ENCODE data around the gene DRC7. TPM values are rescaled to one million over a fixed set of nuclear protein-coding genes. Genes with fewer than 3 reads are reported as not detected.
"Not testable (repeated sequence)": the region's sequence is repeated elsewhere in the genome, so short reads cannot be mapped to it uniquely, and the experiment has no call there.

The DRC7 gene
- total and polyA plus RNA-seq, 7 donors: not detected

- 83 to 86% methylated on average over 12 of the region's 12 CpGs for WGBS, 2 donors
- intact Hi-C loops (cut with DNase I): no loop called here
- no peaks in the 10 kb centered on the region for H3K9me3 ChIP-seq
- no peaks in the 10 kb centered on the region for H3K27me3 ChIP-seq
- no peak overlapping the region for H3K27ac ChIP-seq
- H3K36me3 ChIP-seq: peaks cover 0 to 50% (median 25%) of the 10 kb centered on the region in 4 donors
- no peaks in the 10 kb centered on the region for H3K4me1 ChIP-seq
- no peak overlapping the region for H3K4me3 ChIP-seq
- TF ChIP-seq POLR2A (IDR thresholded peaks at IDR 0.05) (no peak), EP300 (IDR thresholded peaks at IDR 0.05) (no peak), CTCF (IDR thresholded peaks at IDR 0.05) (no peak), POLR2AphosphoS5 (IDR thresholded peaks at IDR 0.05) (no peak)
- DNase-seq: no peak
These were observed 80.2 kb downstream of the DRC7 start for GRCh38 chr16:57774705-57775285.

DNA sequence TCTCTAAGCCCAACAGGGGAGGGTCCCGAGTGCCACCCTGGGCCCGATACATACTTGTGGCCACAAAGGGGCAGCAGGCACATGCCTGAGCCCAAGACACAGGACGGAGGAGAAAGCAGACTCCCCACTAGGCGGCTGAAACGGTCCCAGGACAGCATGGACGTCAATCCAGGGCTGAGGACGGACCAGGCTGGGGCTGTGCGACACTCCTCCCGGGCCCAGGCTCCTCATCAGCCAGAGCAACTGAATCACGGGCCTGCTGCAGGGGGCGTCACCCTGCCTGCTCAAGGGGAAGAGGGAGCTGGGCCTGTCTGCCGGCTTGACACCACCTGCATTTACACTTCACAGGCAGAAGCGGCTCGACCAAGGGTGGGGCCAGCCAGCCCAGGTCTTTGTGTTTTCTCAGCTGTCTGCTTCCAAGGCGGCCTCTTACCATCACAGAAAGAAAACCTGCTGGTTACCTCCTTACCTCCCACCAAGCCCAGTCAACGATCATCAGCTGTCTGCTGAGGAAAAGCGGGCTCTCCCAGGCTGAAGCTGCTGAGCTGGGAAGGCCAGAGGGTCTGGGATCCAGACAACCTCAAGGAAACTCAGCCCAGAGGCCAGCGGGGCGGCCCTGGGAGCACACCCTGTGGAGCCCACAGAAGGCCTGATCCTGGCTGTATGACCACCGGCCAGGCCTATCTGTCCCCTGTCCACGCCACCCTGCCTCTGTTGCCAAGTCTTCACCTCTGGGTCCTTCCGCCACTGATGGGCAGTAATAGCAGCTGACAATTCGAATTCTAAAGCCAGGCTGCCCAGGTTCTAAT, 81.3 kb downstream of the DRC7 start:
- Histone ChIP-seq H3K36me3 (peaks cover 0 to 40% (median 16%) of the 10 kb centered on the region in 4 donors), H3K4me3 (no peak overlapping the region), H3K9me3 (no peaks in the 10 kb centered on the region), H3K4me1 (no peaks in the 10 kb centered on the region), H3K27ac (no peak overlapping the region), H3K27me3 (no peaks in the 10 kb centered on the region)
- intact Hi-C loops (cut with DNase I): no loop called here
- DNase-seq: no peak
- TF ChIP-seq EP300 (IDR thresholded peaks at IDR 0.05) (no peak), CTCF (IDR thresholded peaks at IDR 0.05) (no peak), POLR2A (IDR thresholded peaks at IDR 0.05) (no peak), POLR2AphosphoS5 (IDR thresholded peaks at IDR 0.05) (no peak)
- 37 to 66% methylated on average over 23 of the region's 23 CpGs for WGBS, 2 donors

- no peak overlapping the region for H3K4me3 ChIP-seq
- no peak for DNase-seq
- intact Hi-C loops (cut with DNase I): no loop called here
- TF ChIP-seq POLR2AphosphoS5 (IDR thresholded peaks at IDR 0.05): no peak
- TF ChIP-seq POLR2A (IDR thresholded peaks at IDR 0.05): no peak
- TF ChIP-seq EP300 (IDR thresholded peaks at IDR 0.05): no peak
- no peak for TF ChIP-seq CTCF (IDR thresholded peaks at IDR 0.05)
- H3K27me3 ChIP-seq: no peaks in the 10 kb centered on the region
- no peaks in the 10 kb centered on the region for H3K4me1 ChIP-seq
- H3K27ac ChIP-seq: no peak overlapping the region
- H3K36me3 ChIP-seq: peaks cover 0 to 27% (median 15%) of the 10 kb centered on the region in 4 donors
- no peaks in the 10 kb centered on the region for H3K9me3 ChIP-seq
- WGBS, 2 donors: 89% methylated on average over 5 of the region's 5 CpGs
These were observed 84.1 kb downstream of the DRC7 start for GRCh38 chr16:57778658-57779057.

DNA sequence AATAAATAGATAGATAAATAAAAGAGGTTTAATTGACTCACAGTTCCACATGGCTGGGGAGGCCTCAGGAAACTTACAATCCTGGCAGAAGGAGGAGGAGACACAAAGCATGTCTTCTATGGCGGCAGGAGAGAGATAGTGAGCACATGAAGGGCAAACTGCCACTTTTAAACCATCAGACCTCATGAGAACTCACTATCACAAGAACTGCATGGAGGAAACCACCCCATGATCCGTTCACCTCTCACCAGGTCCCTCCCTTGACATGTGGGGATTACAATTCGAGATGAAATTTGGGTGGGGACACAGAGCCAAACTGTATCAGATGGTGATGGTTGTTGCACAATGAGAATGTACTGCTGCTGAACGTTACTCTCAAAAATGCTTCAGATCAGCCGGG, 85.2 kb downstream of the DRC7 start:
- H3K27ac ChIP-seq; H3K27me3 ChIP-seq; H3K9me3 ChIP-seq; H3K4me3 ChIP-seq; intact Hi-C loops (cut with DNase I); H3K4me1 ChIP-seq; DNase-seq: not testable (repeated sequence)
- H3K36me3 ChIP-seq: peaks cover 0 to 39% (median 19%) of the 10 kb centered on the region in 4 donors
- 79 to 89% methylated on average over 5 of the region's 5 CpGs for WGBS, 2 donors

DNA sequence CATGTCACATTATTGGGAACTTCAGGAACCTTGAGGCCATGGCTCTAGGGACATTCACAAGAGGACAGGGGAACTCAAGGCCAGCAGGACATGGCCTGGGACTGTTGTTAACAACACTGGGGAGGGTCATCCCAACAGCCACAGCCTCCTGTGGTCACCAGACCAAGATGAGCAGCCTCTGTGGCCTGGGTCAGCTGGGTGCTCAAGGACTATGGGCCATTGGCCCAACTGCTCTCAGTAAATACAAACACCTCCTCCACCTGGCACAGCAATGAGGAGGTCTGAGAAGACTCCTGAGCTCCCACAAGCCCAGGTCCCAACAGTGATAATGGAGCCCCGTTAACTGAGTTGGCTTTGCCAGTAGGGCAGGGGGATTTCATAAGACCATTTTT, 86.7 kb downstream of the DRC7 start:
- 52 to 91% methylated on average over 1 of the region's 1 CpG for WGBS, 2 donors
- no peak for DNase-seq

More for the DNA sequence above, 86.7 kb downstream of the DRC7 start:
- TF ChIP-seq CTCF (IDR thresholded peaks at IDR 0.05) (no peak), EP300 (IDR thresholded peaks at IDR 0.05) (no peak), POLR2A (IDR thresholded peaks at IDR 0.05) (no peak), POLR2AphosphoS5 (IDR thresholded peaks at IDR 0.05) (no peak)
- intact Hi-C loops (cut with DNase I): no loop called here
- H3K4me3 ChIP-seq: no peak overlapping the region
- H3K36me3 ChIP-seq: peaks cover 2 to 37% (median 16%) of the 10 kb centered on the region in 4 donors
- peaks cover 0 to 4% (median 2%) of the 10 kb centered on the region in 4 donors for H3K4me1 ChIP-seq
- H3K27ac ChIP-seq: no peak overlapping the region
- H3K9me3 ChIP-seq: no peaks in the 10 kb centered on the region
- H3K27me3 ChIP-seq: no peaks in the 10 kb centered on the region
